T-helper 2 cell treated with Interferon-gamma antibody and Interleukin-4, amounts not matched to agents 5 μg/mL and 100 μg/mL, for 36 hours (primary cell): ENCODE results near the gene PROCA1.
"Not testable (repeated sequence)": the region's sequence is repeated elsewhere in the genome, so short reads cannot be mapped to it uniquely, and the experiment has no call there.

Experiments
- DNase-seq: peaks from one replicate; pipeline ENCODE4 v3.0.0; 2021; ENCODE audit warnings: low spot score
- H3K27ac Mint-ChIP-seq: one replicate; pipeline ENCODE4 v1.8.0; 2021; ENCODE audit warnings: mild to moderate bottlenecking, mixed read lengths
- H3K27me3 Mint-ChIP-seq: one replicate; pipeline ENCODE4 v1.8.0; 2021; ENCODE audit warnings: low read depth, mixed read lengths
- H3K36me3 Mint-ChIP-seq: one replicate; pipeline ENCODE4 v1.8.0; 2021; ENCODE audit warnings: low read depth, mixed read lengths
- H3K4me1 Mint-ChIP-seq: one replicate; pipeline ENCODE4 v1.8.0; 2021; ENCODE audit warnings: low read depth, mixed read lengths
- H3K4me3 Mint-ChIP-seq: one replicate; pipeline ENCODE4 v1.8.0; 2022; ENCODE audit warnings: mild to moderate bottlenecking, moderate library complexity, mixed read lengths
- H3K9me3 Mint-ChIP-seq: one replicate; pipeline ENCODE4 v1.8.0; 2021; ENCODE audit warnings: mixed read lengths

The PROCA1 gene

DNA sequence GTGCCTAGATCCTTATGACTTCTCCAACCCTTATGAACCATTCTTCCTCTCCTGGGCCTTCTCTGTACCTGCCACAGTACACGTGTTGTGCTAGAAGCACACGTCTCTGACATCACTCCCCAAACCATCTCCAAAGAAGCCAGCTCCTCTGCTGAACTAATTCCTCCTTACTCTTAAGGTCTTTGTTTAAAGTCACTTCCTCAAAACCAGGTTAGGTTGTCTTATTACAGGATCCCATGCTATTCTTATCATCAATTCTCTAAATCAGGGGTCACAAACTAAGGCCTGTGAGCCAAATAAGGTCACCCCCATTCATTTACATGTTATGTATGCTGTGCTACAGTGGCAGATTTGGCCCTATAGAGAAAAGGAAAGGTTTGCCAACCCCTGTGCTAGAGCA is 45.7 kb downstream of the PROCA1 start:
- DNase-seq = no peak
- Mint-ChIP-seq H3K4me3 (no peak overlapping the region), H3K9me3 (no peaks in the 10 kb centered on the region), H3K4me1 (peaks cover 27% of the 10 kb centered on the region), H3K27me3 (no peaks in the 10 kb centered on the region), H3K27ac (peak overlapping the region; percentile 32), H3K36me3 (peaks cover 18% of the 10 kb centered on the region)

DNA sequence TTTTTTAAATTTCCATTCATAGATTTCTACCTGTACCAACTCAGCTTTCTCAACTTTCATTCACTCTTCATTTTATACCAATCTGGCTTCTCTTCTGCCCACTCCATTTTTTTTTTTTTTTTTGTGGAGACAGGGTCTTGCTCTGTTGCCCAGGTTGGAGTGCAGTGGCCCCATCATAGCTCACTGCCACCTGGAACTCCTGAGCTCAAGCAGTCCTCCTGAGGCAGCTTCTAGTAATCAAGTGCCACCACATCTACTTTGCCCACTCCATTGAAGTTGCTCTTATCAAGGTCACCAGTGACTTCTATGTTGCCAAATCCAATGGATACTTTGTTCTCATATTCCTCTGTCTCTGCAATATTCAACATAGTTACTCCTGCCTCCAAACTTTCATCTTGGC is 48.0 kb downstream of the PROCA1 start:
- Mint-ChIP-seq H3K9me3 (no peaks in the 10 kb centered on the region), H3K27me3 (no peaks in the 10 kb centered on the region), H3K4me1 (peaks cover 34% of the 10 kb centered on the region), H3K36me3 (peaks cover 32% of the 10 kb centered on the region), H3K4me3 (peak overlapping the region; percentile 95), H3K27ac (peak overlapping the region; percentile 95)
- no peak for DNase-seq

DNA sequence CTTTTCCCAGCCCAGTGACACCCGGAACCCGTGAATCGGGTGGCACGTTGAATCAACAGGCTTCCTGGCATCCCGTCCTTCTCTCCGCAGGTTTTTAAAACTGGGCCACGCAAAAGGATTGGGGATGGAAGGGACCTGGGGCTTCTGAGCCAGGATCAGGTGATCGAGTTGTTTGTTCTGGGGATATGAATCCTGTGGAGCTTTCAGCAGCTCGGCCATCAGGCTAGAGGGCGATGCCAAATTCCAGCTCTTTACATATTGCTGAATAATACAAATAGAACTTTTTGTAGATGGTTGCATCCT is 49.2 kb downstream of the PROCA1 start:
- H3K4me1 Mint-ChIP-seq = peaks cover 35% of the 10 kb centered on the region
- DNase-seq = no peak
- peak overlapping the region; percentile 95 for H3K27ac Mint-ChIP-seq
- no peaks in the 10 kb centered on the region for H3K9me3 Mint-ChIP-seq
- H3K4me3 Mint-ChIP-seq = peak overlapping the region; percentile 95
- H3K36me3 Mint-ChIP-seq = peaks cover 39% of the 10 kb centered on the region
- no peaks in the 10 kb centered on the region for H3K27me3 Mint-ChIP-seq

DNA sequence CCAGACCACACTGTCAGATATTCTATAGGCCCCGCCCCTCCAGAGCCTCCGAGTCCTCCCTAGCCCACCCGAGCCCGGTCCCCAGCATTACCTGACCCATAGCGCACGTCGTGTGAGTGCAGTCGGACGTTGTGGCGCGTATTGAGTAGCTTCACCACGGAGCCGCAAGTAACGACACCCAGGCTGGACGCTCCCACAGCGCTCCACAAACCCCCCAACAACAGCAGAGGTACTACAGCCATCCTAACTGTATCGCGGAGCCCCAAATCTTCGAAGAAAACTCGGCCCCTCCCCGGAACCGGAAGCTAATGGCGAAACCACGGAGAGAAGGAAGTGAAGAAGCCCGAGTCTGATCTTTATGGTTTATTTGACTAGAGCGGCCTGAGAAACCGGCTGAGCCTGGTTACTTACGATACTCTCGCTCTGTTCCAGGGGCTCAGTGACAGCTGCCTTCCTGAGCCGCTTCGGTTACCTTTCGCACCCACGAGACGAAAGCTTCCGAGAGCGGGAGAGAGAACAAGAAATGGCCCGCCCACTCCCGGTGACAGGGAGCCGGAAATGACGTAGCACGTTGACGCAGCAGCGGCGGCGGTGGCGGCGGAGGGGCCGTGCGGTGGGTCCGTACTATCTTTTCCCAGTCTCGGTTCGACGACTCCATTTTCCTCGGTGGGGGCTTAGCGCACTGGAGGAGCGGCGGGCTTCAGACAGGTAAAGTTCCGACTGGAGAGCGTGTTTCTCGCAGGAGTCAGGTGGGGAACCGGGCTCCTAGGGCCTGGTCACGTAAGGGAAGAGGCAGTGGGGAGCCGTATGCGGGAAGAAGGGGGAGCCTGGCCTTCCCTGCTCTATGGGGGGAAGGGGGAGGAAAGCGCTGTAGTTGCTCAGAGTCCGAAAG is 49.8 kb downstream of the PROCA1 start, which contains the start of the genes SDF2 and SUPT6H:
TSS of gene SDF2 (minus strand) at position 272 of the 892 bp plus-strand sequence. CDS start at position 242, 30 bp downstream.
TSS of gene SUPT6H (plus strand) at position 571 of the 892 bp plus-strand sequence. CDS start 11,197 bp downstream, outside the sequence.
- Mint-ChIP-seq H3K27me3 (no peaks in the 10 kb centered on the region), H3K4me1 (peaks cover 34% of the 10 kb centered on the region), H3K27ac (peak within 1 kb of the TSS; percentile 95), H3K4me3 (peak within 1 kb of the TSS; percentile 95), H3K9me3 (no peaks in the 10 kb centered on the region), H3K36me3 (peaks cover 38% of the 10 kb centered on the region)
- peak; percentile 93 for DNase-seq

DNA sequence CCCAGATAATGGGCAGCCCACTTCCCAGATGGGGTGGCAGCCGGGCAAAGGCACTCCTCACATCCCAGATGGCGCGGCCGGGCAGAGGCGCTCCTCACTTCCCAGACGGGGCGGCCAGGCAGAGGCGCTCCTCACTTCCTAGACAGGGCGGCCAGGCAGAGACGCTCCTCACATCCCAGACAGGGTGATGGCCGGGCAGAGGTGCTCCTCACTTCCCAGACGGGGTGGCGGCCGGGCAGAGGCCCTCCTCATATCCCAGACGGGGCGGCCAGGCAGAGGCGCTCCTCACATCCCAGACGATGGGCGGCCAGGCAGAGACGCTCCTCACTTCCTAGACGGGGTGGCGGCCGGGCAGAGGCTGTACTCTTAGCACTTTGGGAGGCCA is 52.2 kb downstream of the PROCA1 start:
- H3K4me1 Mint-ChIP-seq = peaks cover 28% of the 10 kb centered on the region
- DNase-seq, H3K9me3 Mint-ChIP-seq, H3K27ac Mint-ChIP-seq, H3K27me3 Mint-ChIP-seq, H3K4me3 Mint-ChIP-seq: not testable (repeated sequence)
- peaks cover 40% of the 10 kb centered on the region for H3K36me3 Mint-ChIP-seq

DNA sequence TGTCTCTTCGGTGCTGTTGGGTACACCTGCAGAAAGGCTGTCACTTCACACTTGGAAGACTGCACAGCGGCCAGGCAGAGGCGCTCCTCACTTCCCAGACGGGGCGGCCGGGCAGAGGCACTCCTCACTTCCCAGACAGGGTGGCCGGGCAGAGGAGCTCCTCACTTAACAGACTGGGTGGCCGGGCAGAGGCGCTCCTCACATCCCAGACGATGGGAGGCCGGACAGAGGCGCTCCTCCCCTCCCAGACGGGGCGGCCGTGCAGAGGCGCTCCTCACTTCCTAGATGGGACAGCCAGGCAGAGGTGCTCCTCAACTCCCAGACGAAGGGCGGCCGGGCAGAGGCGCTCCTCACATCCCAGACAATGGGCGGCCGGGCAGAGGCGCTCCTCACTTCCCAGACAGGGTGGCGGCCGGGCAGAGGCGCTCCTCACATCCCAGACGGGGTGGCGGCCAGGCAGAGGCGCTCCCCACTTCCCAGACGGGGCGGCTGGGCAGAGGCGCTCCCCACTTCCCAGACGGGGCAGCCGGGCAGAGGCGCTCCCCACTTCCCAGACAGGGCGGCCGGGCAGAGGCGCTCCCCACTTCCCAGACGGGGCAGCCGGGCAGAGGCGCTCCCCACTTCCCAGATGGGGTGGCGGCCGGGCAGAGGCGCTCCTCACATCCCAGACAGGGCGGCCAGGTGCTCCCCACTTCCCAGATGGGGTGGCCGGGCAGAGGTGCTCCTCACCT is 52.8 kb downstream of the PROCA1 start:
- H3K36me3 Mint-ChIP-seq = peaks cover 43% of the 10 kb centered on the region
- peaks cover 25% of the 10 kb centered on the region for H3K4me1 Mint-ChIP-seq

DNA sequence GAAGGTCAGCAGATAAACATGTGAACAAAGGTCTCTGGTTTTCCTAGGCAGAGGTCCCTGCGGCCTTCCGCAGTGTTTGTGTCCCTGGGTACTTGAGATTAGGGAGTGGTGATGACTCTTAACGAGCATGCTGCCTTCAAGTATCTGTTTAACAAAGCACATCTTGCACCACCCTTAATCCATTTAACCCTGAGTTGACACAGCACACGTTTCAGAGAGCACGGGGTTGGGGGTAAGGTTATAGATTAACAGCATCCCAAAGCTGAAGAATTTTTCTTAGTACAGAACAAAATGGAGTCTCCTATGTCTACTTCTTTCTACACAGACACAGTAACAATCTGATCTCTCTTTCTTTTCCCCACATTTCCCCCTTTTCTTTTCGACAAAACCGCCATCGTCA is 53.3 kb downstream of the PROCA1 start:
- not testable (repeated sequence) for H3K9me3 Mint-ChIP-seq, H3K27me3 Mint-ChIP-seq, H3K27ac Mint-ChIP-seq, DNase-seq, H3K4me3 Mint-ChIP-seq
- Mint-ChIP-seq H3K4me1 (peaks cover 21% of the 10 kb centered on the region), H3K36me3 (peaks cover 40% of the 10 kb centered on the region)

More for the DNA sequence above, 52.8 kb downstream of the PROCA1 start:
- DNase-seq, H3K27ac Mint-ChIP-seq, H3K27me3 Mint-ChIP-seq, H3K4me3 Mint-ChIP-seq, H3K9me3 Mint-ChIP-seq: not testable (repeated sequence)

DNA sequence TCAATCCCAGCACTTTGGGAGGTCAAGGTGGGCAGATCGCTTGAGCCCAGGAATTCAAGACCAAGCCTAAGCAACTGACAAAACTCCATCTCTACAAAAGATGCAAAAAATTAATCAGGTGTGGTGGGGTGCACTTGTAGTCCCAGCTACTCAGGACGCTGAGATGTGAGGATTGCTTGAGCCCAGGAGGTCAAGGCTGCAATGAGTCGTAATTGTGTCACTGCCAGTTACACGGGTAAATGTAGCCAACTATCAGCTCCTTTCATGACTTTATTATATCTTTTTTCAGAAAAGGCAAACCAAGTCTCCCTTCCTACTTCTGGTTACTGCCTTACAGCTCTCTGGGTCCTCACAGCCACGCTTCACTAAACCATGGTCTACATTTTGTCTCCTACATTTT is 53.9 kb downstream of the PROCA1 start:
- Mint-ChIP-seq H3K9me3 (no peaks in the 10 kb centered on the region), H3K4me1 (peaks cover 17% of the 10 kb centered on the region), H3K36me3 (peaks cover 44% of the 10 kb centered on the region), H3K27ac (no peak overlapping the region), H3K27me3 (no peaks in the 10 kb centered on the region), H3K4me3 (no peak overlapping the region)
- DNase-seq = no peak

DNA sequence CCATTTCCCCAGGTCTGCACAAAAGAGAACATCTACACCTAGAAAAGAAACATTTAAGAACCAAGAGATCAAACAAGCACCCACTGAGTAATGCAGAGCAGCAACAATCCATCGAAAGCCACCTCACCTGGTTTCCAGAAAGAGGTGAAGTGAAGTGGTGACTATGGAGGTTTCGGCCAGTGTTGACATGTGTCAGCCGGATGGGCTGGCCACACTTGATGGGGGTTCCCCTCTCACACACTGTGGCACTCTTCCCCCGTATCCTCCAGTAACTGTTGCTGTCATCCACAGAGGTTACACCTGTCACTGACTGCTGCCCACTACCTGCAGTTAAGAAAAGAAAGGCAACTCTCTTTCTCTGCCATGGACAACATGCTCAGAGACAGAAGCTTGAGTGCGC is 56.5 kb downstream of the PROCA1 start:
- Mint-ChIP-seq H3K36me3 (peaks cover 38% of the 10 kb centered on the region), H3K9me3 (no peaks in the 10 kb centered on the region), H3K27ac (no peak overlapping the region), H3K27me3 (no peaks in the 10 kb centered on the region), H3K4me1 (peaks cover 7% of the 10 kb centered on the region), H3K4me3 (no peak overlapping the region)
- DNase-seq = no peak
